Spleen (tissue), 11 donors: ENCODE data around the gene BPIFB2. TPM values are rescaled to one million over a fixed set of nuclear protein-coding genes. Genes with fewer than 3 reads are reported as not detected.
A peak's percentile ranks its signal among the peaks of the same experiment; 100 is the strongest.

ENCODE experiments used
- DNase-seq: peaks from one replicate; pipeline ENCODE4 v3.0.0-alpha.2; 2020
- H3K27ac ChIP-seq, 8 donors: fragments of 200-600 bp; sonication (generic) in 7 of 8; 1 replicate in 4 of 8; 2 replicates in 4 of 8; pipeline versions ENCODE4 v1.5.0 to v1.8.0; 2016 to 2021; ENCODE audit warnings: inconsistent platforms in 4 of 8, mild to moderate bottlenecking in 4 of 8, moderate library complexity in 1 of 8
- H3K27me3 ChIP-seq, 7 donors: fragments of 200-600 bp; sonication (generic) in 6 of 7; replicated peaks in 1 of 7; 1 replicate in 4 of 7; 2 replicates in 3 of 7; pipeline versions ENCODE4 v1.5.0 to v1.8.0; 2016 to 2021; ENCODE audit warnings: inconsistent platforms in 3 of 7, mild to moderate bottlenecking in 1 of 7
- H3K36me3 ChIP-seq, 6 donors: fragments of 200-600 bp; sonication (generic) in 5 of 6; 1 replicate in 4 of 6; 2 replicates in 2 of 6; pipeline versions ENCODE4 v1.5.0 to v1.8.0; 2016 to 2021; ENCODE audit warnings: inconsistent platforms in 2 of 6
- H3K4me1 ChIP-seq, 6 donors: fragments of 200-600 bp; sonication (generic) in 5 of 6; 1 replicate in 3 of 6; 2 replicates in 3 of 6; pipeline versions ENCODE4 v1.5.0 to v1.8.0; 2016 to 2021; ENCODE audit warnings: inconsistent platforms in 3 of 6
- H3K4me3 ChIP-seq, 8 donors: fragments of 200-600 bp; sonication (generic) in 7 of 8; 1 replicate in 4 of 8; 2 replicates in 4 of 8; pipeline versions ENCODE4 v1.5.0 to v1.8.0; 2016 to 2021; ENCODE audit warnings: inconsistent platforms in 4 of 8, mild to moderate bottlenecking in 4 of 8, moderate library complexity in 2 of 8
- H3K9me3 ChIP-seq, 8 donors: fragments of 200-600 bp; sonication (generic) in 7 of 8; 1 replicate in 4 of 8; 2 replicates in 4 of 8; pipeline versions ENCODE4 v1.5.0 to v1.8.0; 2016 to 2021; ENCODE audit warnings: inconsistent platforms in 4 of 8
- CTCF ChIP-seq, 11 experiments: fragments of 200-600 bp in 7 of 11; fragments of 450-650 bp in 4 of 11; sonication (generic) in 4 of 11; IDR thresholded peaks in 8 of 11; conservative IDR thresholded peaks in 3 of 11; 1 replicate in 7 of 11; 2 replicates in 4 of 11; pipeline versions ENCODE4 v1.4.0 to v1.8.0; 2016 to 2021; ENCODE audit warnings: antibody characterized with exemption in 11 of 11, inconsistent platforms in 4 of 11, mild to moderate bottlenecking in 1 of 11
- POLR2A ChIP-seq, 3 donors: fragments of 450-650 bp; IDR thresholded peaks; one replicate each; pipeline ENCODE4 v1.5.1; 2017; ENCODE audit warnings: antibody characterized with exemption in 3 of 3, mild to moderate bottlenecking in 1 of 3
- POLR2AphosphoS5 ChIP-seq, 3 donors: sonication (generic); formaldehyde crosslinking; IDR thresholded peaks; one replicate each; pipeline ENCODE4 v1.5.1; 2017; ENCODE audit warnings: antibody characterized with exemption in 3 of 3
- WGBS, 5 donors: extraction: QIAGEN DNeasy Blood & Tissue Kit in 3 of 5; methylation state at CpG; one replicate each; pipeline versions ENCODE4 v1.1.5 to v1.1.7; 2013 to 2018; 5-methylcytosine and 5-hydroxymethylcytosine counted together
- intact Hi-C: fragments of 100-400 bp; cut with DNase I; formaldehyde crosslinking; loops from one replicate; pipeline ENCODE4 v1.15.0; 2023; ENCODE audit warnings: low total_unique reads
- polyA plus RNA-seq, 3 donors: library from polyadenylated mRNA; stranded (reverse); fragments of 200-250 nt; gene quantifications; one replicate each; pipeline ENCODE4 v1.2.1, GENCODE V29; 2013
- total RNA-seq, 7 donors: library from RNA; depleted of rRNA in 3 of 7; stranded (reverse); fragments of >200 nt in 3 of 7; fragmentation: NEBNext Ultra II Directional in 4 of 7; extraction: Animal tissue kit (Norgen Biotek cat#: 25700) in 4 of 7; gene quantifications; one replicate each; pipeline versions ENCODE4 v1.1.0 to v1.2.1, GENCODE V29; 2016 to 2021
- donor health status: healthy with polysubstance abuse.
- donor health status: DM: no; HTN: no; CAD: no; lungs with moderate emphysema.
- donor health status: DM: no; HTN: no; CAD: no.
- donor health status: Bipolar disorder and iron deficiency.
- donor health status: healthy.
- donor health status: DM: no; HTN: no; CAD: no.
- donor health status: DM: yes; HTN: yes; CAD: no.

BPIFB2 gene
- total and polyA plus RNA-seq, 10 donors: not detected

- H3K27me3 ChIP-seq: no peaks in the 10 kb centered on the region
- H3K4me1 ChIP-seq: no peaks in the 10 kb centered on the region
- H3K27ac ChIP-seq: no peak within 1 kb of the TSS
- H3K36me3 ChIP-seq: no peaks in the 10 kb centered on the region
- no peaks in the 10 kb centered on the region for H3K9me3 ChIP-seq
- WGBS, 5 donors: 83 to 91% (median 85%) methylated on average over 21 to 25 of the region's 25 CpGs
- H3K4me3 ChIP-seq: no peak within 1 kb of the TSS
- DNase-seq: no peak
- TF ChIP-seq CTCF (IDR thresholded peaks at IDR 0.05 in 8 of 11, conservative IDR thresholded peaks at IDR 0.05 in 3 of 11): no peak
- TF ChIP-seq POLR2A (IDR thresholded peaks at IDR 0.05): no peak
- no peak for TF ChIP-seq POLR2AphosphoS5 (IDR thresholded peaks at IDR 0.05)
- intact Hi-C loops: no loop called here
Observed at GRCh38 chr20:33053291-33054106, 46.0 kb downstream of the BPIFB2 start, which contains the start of gene BPIFB3. BPIFB3 (plus strand) TSS chr20:33053903; CDS start chr20:33055436, 1,533 bp downstream.

DNA sequence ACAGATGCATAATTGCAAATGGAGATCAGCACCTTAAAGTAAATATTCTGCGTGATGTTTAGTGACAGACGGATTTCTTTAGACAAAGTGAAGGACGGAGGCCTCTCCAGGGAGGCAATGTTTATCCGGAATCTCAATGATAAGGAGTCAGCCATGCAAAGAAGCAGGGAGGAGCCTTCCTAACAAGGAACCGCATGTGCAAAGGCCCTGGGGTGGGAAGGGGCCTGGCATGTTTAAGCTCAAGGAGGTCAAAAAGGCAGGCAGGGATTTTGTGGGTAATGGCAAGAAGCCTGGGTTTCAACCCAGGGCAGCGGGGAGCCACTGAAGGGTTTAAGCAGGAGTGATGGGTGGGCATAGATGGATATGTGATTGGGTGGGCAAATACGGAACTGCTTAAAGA, 46.9 kb downstream of the BPIFB2 start:
- Histone ChIP-seq H3K27ac (no peak overlapping the region), H3K27me3 (no peaks in the 10 kb centered on the region), H3K9me3 (no peaks in the 10 kb centered on the region), H3K4me3 (no peak overlapping the region), H3K4me1 (no peaks in the 10 kb centered on the region), H3K36me3 (no peaks in the 10 kb centered on the region)
- intact Hi-C loops: no loop called here
- no peak for DNase-seq
- no peak for TF ChIP-seq CTCF (IDR thresholded peaks at IDR 0.05 in 8 of 11, conservative IDR thresholded peaks at IDR 0.05 in 3 of 11)
- WGBS, 5 donors: 84 to 92% (median 90%) methylated on average over 7 of the region's 7 CpGs

DNA sequence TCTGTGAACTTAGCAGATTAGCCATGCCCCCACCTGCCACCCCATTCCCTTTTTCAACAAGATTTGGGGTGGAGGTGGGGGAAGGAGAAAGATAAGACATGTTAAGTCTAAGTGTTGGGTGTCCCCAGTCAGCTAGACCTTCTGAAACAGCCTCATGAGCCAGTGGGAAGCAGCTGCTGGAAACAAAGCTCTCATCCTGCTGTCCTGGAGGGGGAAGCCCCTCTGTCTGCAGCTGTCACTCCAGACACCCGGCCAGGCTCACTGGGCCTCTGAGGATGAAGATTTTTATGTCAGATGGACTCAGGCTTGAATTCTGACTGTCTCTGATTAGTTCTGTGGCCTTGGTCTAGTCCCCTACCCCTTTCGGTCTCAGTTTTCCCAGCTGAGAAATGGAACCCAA, 47.3 kb downstream of the BPIFB2 start:
- H3K9me3 ChIP-seq: no peaks in the 10 kb centered on the region
- no peak overlapping the region for H3K27ac ChIP-seq
- TF ChIP-seq POLR2AphosphoS5 (IDR thresholded peaks at IDR 0.05) (no peak), POLR2A (IDR thresholded peaks at IDR 0.05) (no peak), CTCF (IDR thresholded peaks at IDR 0.05 in 8 of 11, conservative IDR thresholded peaks at IDR 0.05 in 3 of 11) (no peak)
- H3K36me3 ChIP-seq: no peaks in the 10 kb centered on the region
- intact Hi-C loops: no loop called here
- H3K4me1 ChIP-seq: no peaks in the 10 kb centered on the region
- DNase-seq: no peak
- no peaks in the 10 kb centered on the region for H3K27me3 ChIP-seq
- H3K4me3 ChIP-seq: no peak overlapping the region
- WGBS, 5 donors: 79 to 93% (median 83%) methylated on average over 2 of the region's 2 CpGs

GRCh38 chr20:33059136-33059535, 51.6 kb downstream of the BPIFB2 start:
- WGBS, 5 donors: 72 to 90% (median 86%) methylated on average over 7 of the region's 7 CpGs
- Histone ChIP-seq H3K27ac (no peak overlapping the region), H3K36me3 (no peaks in the 10 kb centered on the region), H3K27me3 (no peaks in the 10 kb centered on the region), H3K4me1 (peaks cover 0 to 8% (median 0%) of the 10 kb centered on the region in 6 donors), H3K9me3 (no peaks in the 10 kb centered on the region), H3K4me3 (no peak overlapping the region)
- TF ChIP-seq POLR2A (IDR thresholded peaks at IDR 0.05) (no peak), POLR2AphosphoS5 (IDR thresholded peaks at IDR 0.05) (no peak), CTCF (IDR thresholded peaks at IDR 0.05 in 8 of 11, conservative IDR thresholded peaks at IDR 0.05 in 3 of 11) (no peak)
- peak; percentile 42 for DNase-seq
- intact Hi-C loops: no loop called here
